GM12874 (cell line): ENCODE results near the gene HOXC12.

ENCODE experiments used
- CTCF ChIP-seq: IDR thresholded peaks from 2 replicates; pipeline ENCODE4 v1.5.1; 2011; ENCODE audit warnings: low read depth, mild to moderate bottlenecking, control low read depth, low read length, moderate library complexity; ENCODE audit not compliant: insufficient read depth

The HOXC12 gene

DNA sequence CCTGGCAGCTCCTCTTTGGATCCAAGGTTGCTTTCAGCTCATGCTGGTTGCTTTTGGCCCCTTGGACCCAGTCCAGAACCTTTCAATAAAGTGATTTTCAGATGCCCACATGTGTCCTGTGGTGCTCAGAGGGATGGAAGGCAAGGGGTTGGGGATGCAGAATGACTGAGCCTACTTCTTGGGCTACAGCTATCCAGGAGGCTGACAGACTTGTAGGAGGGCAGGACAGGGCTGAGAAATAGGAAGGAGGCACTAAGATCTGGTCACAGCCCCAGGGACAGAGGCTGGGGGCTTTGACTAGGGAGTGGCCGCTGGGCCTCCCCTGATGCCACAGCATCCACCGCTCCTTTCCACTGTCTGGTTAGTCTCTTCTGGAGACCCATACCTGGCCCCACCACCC lies 17.0 kb downstream of the HOXC12 start:
- no peak for TF ChIP-seq CTCF

- TF ChIP-seq CTCF, result no peak
These were observed 17.5 kb downstream of the HOXC12 start for GRCh38 chr12:53972152-53972702.

- TF ChIP-seq CTCF, result no peak
These were observed 18.1 kb downstream of the HOXC12 start, which contains the start of gene HOXC11 for GRCh38 chr12:53972722-53973235. HOXC11 (plus strand) TSS chr12:53973126; CDS start chr12:53973242, 116 bp downstream.

DNA sequence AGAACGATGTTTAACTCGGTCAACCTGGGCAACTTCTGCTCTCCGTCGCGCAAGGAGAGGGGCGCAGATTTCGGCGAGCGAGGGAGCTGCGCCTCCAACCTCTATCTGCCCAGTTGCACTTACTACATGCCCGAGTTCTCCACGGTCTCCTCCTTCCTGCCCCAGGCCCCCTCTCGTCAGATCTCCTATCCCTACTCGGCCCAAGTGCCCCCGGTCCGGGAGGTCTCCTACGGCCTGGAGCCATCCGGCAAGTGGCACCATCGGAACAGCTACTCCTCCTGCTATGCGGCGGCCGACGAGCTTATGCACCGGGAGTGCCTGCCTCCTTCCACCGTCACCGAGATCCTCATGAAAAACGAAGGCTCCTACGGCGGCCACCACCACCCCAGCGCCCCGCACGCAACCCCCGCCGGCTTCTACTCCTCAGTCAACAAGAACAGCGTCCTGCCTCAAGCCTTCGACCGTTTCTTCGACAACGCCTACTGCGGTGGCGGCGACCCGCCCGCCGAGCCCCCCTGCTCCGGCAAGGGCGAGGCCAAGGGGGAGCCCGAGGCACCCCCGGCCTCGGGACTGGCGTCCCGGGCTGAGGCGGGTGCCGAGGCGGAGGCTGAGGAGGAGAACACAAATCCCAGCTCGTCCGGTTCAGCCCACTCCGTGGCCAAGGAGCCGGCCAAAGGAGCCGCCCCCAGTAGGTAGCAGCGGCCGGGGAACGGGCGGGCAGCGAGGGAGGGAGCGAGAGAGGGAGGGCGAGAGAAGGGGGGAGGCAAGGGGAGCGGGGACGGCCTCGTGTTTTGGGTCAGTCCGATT lies 18.7 kb downstream of the HOXC12 start:
- no peak for TF ChIP-seq CTCF

DNA sequence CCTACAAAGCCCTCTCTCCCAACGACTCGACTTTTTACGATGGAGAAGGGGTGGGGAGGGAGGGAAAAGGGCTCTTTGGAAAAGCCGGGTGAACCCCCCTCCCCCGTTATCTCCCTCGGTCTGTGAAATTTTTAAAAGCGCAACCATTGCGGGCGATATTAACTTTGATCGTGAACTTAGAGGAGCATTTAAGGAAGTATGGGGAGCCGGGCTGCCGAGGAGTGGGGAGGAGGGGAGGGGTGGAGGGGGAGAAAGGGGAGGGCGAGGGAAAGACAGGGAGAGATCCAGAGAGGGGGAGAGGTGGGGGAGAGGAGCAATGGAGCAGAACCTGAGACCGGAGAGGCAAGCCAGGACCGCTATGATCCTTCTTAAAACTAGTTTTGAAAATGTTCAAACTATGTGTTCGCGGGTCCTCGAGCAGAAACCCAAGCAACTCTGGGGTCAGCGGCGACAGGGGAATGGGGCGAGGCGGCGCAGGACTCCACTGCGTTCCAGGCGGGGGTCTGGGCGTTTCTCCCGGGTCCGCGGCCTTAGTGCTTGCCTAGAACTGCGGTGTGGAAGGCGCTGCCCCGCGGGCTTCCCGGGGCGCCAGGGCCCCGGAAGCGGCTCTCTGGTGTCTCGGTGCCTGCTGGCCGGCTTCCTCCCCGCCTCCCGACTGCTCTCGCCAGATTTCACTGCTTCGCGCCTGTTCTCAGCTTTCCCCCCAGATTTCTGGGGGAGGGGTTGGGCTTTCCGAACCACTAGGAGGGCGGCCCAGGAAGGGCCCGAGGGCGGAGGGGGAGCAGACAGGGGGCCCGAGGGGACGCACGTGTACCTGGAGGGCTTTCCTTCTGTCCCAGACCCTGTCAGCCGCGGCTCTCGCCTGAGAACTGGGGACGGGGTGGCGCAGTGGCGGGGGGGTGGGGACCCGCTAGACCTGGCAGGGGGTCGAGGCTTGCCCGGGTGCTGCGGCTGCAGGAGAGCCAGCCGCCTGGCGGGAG lies 19.7 kb downstream of the HOXC12 start, which contains the start of gene HOTAIR:
TSS of gene HOTAIR (minus strand) at position 871 of the 980 bp plus-strand sequence.
- no peak for TF ChIP-seq CTCF

- TF ChIP-seq CTCF, result no peak
These were observed 20.4 kb downstream of the HOXC12 start for GRCh38 chr12:53975064-53975471.

- no peak for TF ChIP-seq CTCF
These were observed 20.9 kb downstream of the HOXC12 start for GRCh38 chr12:53975479-53976152.
